CD14-positive monocyte (primary cell): Measurements from ENCODE around the gene LRP1B. TPM values are rescaled to one million over a fixed set of nuclear protein-coding genes. Genes with fewer than 3 reads are reported as not detected.

Experiments
- DNase-seq, 3 donors: peaks; one replicate each; pipeline ENCODE4 v3.0.0-alpha.2; 2011 to 2022
- H2AFZ ChIP-seq: 2 replicates; pipeline ENCODE4 v1.6.0; 2012; ENCODE audit warnings: mild to moderate bottlenecking, low read depth, low read length, inconsistent platforms; ENCODE audit not compliant: insufficient read depth, poor library complexity, severe bottlenecking
- H3K27ac ChIP-seq, 2 donors: 1 replicate in 1 of 2; 2 replicates in 1 of 2; pipeline ENCODE4 v1.5.1; 2012 to 2013; ENCODE audit warnings: low read length in 2 of 2, control low read depth in 1 of 2, inconsistent platforms in 1 of 2, low read depth in 1 of 2, mild to moderate bottlenecking in 1 of 2
- H3K27me3 ChIP-seq, 2 donors: one replicate each; pipeline versions ENCODE4 v1.6.0 to v1.6.1; 2011 to 2013; ENCODE audit warnings: low read length in 2 of 2; ENCODE audit not compliant: control insufficient read depth in 2 of 2, insufficient read depth in 2 of 2
- H3K36me3 ChIP-seq, 2 donors: replicated peaks in 1 of 2; 1 replicate in 1 of 2; 2 replicates in 1 of 2; pipeline versions ENCODE4 v1.5.1 to v1.6.1; 2012 to 2013; ENCODE audit warnings: low read length in 2 of 2, control low read depth in 1 of 2, inconsistent platforms in 1 of 2, mild to moderate bottlenecking in 1 of 2; ENCODE audit not compliant: insufficient read depth in 2 of 2, control insufficient read depth in 1 of 2
- H3K4me1 ChIP-seq, 2 donors: 1 replicate in 1 of 2; 2 replicates in 1 of 2; pipeline versions ENCODE4 v1.5.1 to v1.6.1; 2012 to 2013; ENCODE audit warnings: low read length in 2 of 2, control low read depth in 1 of 2, inconsistent platforms in 1 of 2, mild to moderate bottlenecking in 1 of 2, moderate library complexity in 1 of 2; ENCODE audit not compliant: insufficient read depth in 2 of 2, control insufficient read depth in 1 of 2
- H3K4me2 ChIP-seq: replicated peaks from 2 replicates; pipeline ENCODE3; 2012; ENCODE audit warnings: low read length, moderate library complexity, mild to moderate bottlenecking; ENCODE audit not compliant: poor library complexity, severe bottlenecking; ENCODE audit errors: extremely low read depth
- H3K4me3 ChIP-seq, 3 experiments: fragments of 200-600 bp in 1 of 3; sonication (generic) in 1 of 3; replicated peaks in 1 of 3; 1 replicate in 2 of 3; 2 replicates in 1 of 3; pipeline ENCODE4 v1.5.1; 2011 to 2013; ENCODE audit warnings: low read length in 3 of 3, mild to moderate bottlenecking in 3 of 3, control low read depth in 2 of 3, low read depth in 2 of 3, inconsistent platforms in 1 of 3, moderate library complexity in 1 of 3
- H3K79me2 ChIP-seq: 2 replicates; pipeline ENCODE4 v1.6.0; 2012; ENCODE audit warnings: mild to moderate bottlenecking, control low read depth, inconsistent platforms, low read length, moderate library complexity; ENCODE audit not compliant: insufficient read depth
- H3K9ac ChIP-seq: 2 replicates; pipeline ENCODE4 v1.6.0; 2017; ENCODE audit warnings: low read length, mild to moderate bottlenecking; ENCODE audit not compliant: insufficient read depth, poor library complexity, severe bottlenecking
- H3K9me3 ChIP-seq, 2 donors: replicated peaks in 1 of 2; 1 replicate in 1 of 2; 2 replicates in 1 of 2; pipeline versions ENCODE4 v1.5.1 to v1.6.1; 2012 to 2013; ENCODE audit warnings: low read length in 2 of 2, control low read depth in 1 of 2; ENCODE audit not compliant: control insufficient read depth in 1 of 2, insufficient read depth in 1 of 2
- H4K20me1 ChIP-seq: 2 replicates; pipeline ENCODE4 v1.6.0; 2012; ENCODE audit warnings: mild to moderate bottlenecking, low read length, control low read depth, moderate library complexity; ENCODE audit not compliant: insufficient read depth
- H3K27ac Mint-ChIP-seq, 7 donors: one replicate each; pipeline ENCODE4 v1.8.0; 2020; ENCODE audit warnings: mild to moderate bottlenecking in 7 of 7, mixed read lengths in 7 of 7, moderate library complexity in 6 of 7, inconsistent platforms in 2 of 7
- H3K27me3 Mint-ChIP-seq, 3 donors: one replicate each; pipeline ENCODE4 v1.8.0; 2021 to 2022; ENCODE audit warnings: low read depth in 3 of 3, mild to moderate bottlenecking in 3 of 3, mixed read lengths in 3 of 3, moderate library complexity in 3 of 3, inconsistent platforms in 1 of 3
- H3K36me3 Mint-ChIP-seq, 2 donors: one replicate each; pipeline ENCODE4 v1.8.0; 2020; ENCODE audit warnings: mixed read lengths in 2 of 2, inconsistent platforms in 1 of 2, mild to moderate bottlenecking in 1 of 2
- H3K4me1 Mint-ChIP-seq: one replicate; pipeline ENCODE4 v1.8.0; 2020; ENCODE audit warnings: mild to moderate bottlenecking, mixed read lengths
- H3K4me3 Mint-ChIP-seq, 2 donors: one replicate each; pipeline ENCODE4 v1.8.0; 2020; ENCODE audit warnings: mild to moderate bottlenecking in 2 of 2, mixed read lengths in 2 of 2, moderate library complexity in 1 of 2
- H3K9me3 Mint-ChIP-seq, 7 donors: one replicate each; pipeline ENCODE4 v1.8.0; 2020 to 2022; ENCODE audit warnings: mixed read lengths in 7 of 7, mild to moderate bottlenecking in 6 of 7, moderate library complexity in 6 of 7, inconsistent platforms in 2 of 7
- WGBS: methylation state at CpG from one replicate; pipeline ENCODE4 v1.1.5; 2013; ENCODE audit warnings: missing lambda C conversion rate; ENCODE audit not compliant: insufficient coverage; 5-methylcytosine and 5-hydroxymethylcytosine counted together
- intact Hi-C, 2 donors: fragments of 100-400 bp; cut with micrococcal nuclease; formaldehyde crosslinking; loops; one replicate each; pipeline versions ENCODE4 v1.15.0 to v1.15.1; 2023
- polyA plus RNA-seq, 3 donors: library from polyadenylated mRNA; depleted of rRNA in 1 of 3; unstranded in 2 of 3; stranded (reverse) in 1 of 3; fragments of 300-500 nt in 2 of 3; fragments of >200 nt in 1 of 3; fragmentation: Illumina TruSeq in 2 of 3; gene quantifications; 1 replicate in 2 of 3; 2 replicates in 1 of 3; pipeline ENCODE4 v1.2.3, GENCODE V29; 2012 to 2021
- TF ChIP-seq, protein P1 (sequence below): fragments of 200-600 bp; IDR thresholded peaks from one replicate; pipeline ENCODE4 v1.8.0; 2022; ENCODE audit warnings: antibody characterized with exemption, mild to moderate bottlenecking

LRP1B gene
- polyA plus RNA-seq, 3 donors, result not detected

DNA sequence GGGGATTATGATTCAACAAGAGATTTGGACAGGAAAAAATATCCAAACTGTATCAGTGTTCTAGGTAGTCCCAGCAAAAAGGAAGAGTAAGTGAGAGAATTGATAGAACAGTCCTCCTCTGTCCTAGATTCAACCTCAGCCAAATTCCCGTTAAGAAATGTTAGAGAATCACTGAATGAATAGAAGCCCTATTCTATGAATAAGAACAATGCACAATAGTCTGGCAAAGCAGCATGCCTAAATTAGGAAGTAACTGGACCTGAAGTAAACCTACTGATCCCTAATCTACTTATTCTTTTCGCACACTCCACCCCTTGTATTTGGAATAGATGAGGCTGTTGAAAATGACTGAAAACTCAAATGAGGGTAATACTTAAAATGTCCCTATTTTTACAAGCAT lies 1665.5 kb downstream of the LRP1B start:
- no peaks in the 10 kb centered on the region for H3K4me1 ChIP-seq
- intact Hi-C loops, result no loop called here
- H3K27me3 Mint-ChIP-seq, result no peaks in the 10 kb centered on the region

DNA sequence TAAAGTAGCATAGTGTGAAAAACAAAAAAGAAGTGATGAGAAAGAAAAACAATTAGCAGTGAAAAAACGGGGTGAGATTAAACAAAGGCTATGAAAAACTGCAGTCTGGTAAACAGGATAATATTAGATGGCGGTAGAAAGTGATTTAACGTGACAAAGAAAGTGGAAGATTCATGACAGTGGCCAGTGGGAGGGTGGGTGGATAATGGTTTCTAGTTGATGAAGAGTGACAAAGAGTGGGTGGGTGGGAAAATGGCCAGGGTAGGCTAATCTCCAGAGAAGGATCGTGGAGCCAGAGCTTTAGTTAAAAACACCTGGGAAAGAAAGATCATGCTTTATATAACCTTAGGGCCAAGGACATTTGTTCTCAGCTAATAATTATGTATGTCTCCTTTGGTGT lies 1667.8 kb downstream of the LRP1B start:
- no peak for DNase-seq
- Histone ChIP-seq H3K4me3 (no peak overlapping the region), H2AFZ (no peak overlapping the region), H3K4me1 (no peaks in the 10 kb centered on the region), H3K27ac (no peak overlapping the region), H4K20me1 (no peaks in the 10 kb centered on the region), H3K36me3 (no peaks in the 10 kb centered on the region), H3K79me2 (no peaks in the 10 kb centered on the region), H3K9me3 (peaks cover 0 to under 1% of the 10 kb centered on the region in 2 donors), H3K27me3 (no peaks in the 10 kb centered on the region), H3K4me2 (no peak overlapping the region), H3K9ac (no peak overlapping the region)
- Mint-ChIP-seq H3K27me3 (no peaks in the 10 kb centered on the region), H3K36me3 (no peaks in the 10 kb centered on the region), H3K9me3 (peaks cover 0 to 2% (median 2%) of the 10 kb centered on the region in 7 donors), H3K4me3 (no peak overlapping the region), H3K27ac (no peak overlapping the region), H3K4me1 (no peaks in the 10 kb centered on the region)
- TF ChIP-seq, protein P1, sequence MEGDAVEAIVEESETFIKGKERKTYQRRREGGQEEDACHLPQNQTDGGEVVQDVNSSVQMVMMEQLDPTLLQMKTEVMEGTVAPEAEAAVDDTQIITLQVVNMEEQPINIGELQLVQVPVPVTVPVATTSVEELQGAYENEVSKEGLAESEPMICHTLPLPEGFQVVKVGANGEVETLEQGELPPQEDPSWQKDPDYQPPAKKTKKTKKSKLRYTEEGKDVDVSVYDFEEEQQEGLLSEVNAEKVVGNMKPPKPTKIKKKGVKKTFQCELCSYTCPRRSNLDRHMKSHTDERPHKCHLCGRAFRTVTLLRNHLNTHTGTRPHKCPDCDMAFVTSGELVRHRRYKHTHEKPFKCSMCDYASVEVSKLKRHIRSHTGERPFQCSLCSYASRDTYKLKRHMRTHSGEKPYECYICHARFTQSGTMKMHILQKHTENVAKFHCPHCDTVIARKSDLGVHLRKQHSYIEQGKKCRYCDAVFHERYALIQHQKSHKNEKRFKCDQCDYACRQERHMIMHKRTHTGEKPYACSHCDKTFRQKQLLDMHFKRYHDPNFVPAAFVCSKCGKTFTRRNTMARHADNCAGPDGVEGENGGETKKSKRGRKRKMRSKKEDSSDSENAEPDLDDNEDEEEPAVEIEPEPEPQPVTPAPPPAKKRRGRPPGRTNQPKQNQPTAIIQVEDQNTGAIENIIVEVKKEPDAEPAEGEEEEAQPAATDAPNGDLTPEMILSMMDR, result no peak
- intact Hi-C loops, result no loop called here
- WGBS, result 88% methylated on average over 3 of the region's 4 CpGs

More for the DNA sequence above, 1665.5 kb downstream of the LRP1B start:
- no peak overlapping the region for H3K4me2 ChIP-seq
- Mint-ChIP-seq H3K4me3 (no peak overlapping the region), H3K9me3 (peaks cover 0 to 5% (median 4%) of the 10 kb centered on the region in 7 donors), H3K27ac (no peak overlapping the region), H3K36me3 (no peaks in the 10 kb centered on the region), H3K4me1 (no peaks in the 10 kb centered on the region)
- no peak overlapping the region for H3K9ac ChIP-seq
- no peaks in the 10 kb centered on the region for H3K79me2 ChIP-seq
- no peak for DNase-seq
- H3K4me3 ChIP-seq, result no peak overlapping the region
- H2AFZ ChIP-seq, result no peak overlapping the region
- H3K27ac ChIP-seq, result no peak overlapping the region
- no peaks in the 10 kb centered on the region for H3K27me3 ChIP-seq
- TF ChIP-seq, protein P1, result no peak
- peaks cover 0 to 6% of the 10 kb centered on the region in 2 donors for H3K9me3 ChIP-seq
- no peaks in the 10 kb centered on the region for H4K20me1 ChIP-seq
- WGBS, result no CpG with 5 or more reads among the region's 2 CpGs
- H3K36me3 ChIP-seq, result no peaks in the 10 kb centered on the region
